Activated CD8-positive, alpha-beta memory T cell treated with anti-CD3 and anti-CD28 coated beads, Interleukin-2, amount 50 U/mL, for 1 hour (primary cell): ENCODE data around the gene RYR1.
"Not testable (repeated sequence)": the region's sequence is repeated elsewhere in the genome, so short reads cannot be mapped to it uniquely, and the experiment has no call there.

Experiments
- DNase-seq: peaks from one replicate; pipeline ENCODE4 v3.0.0-alpha.2; 2020; ENCODE audit errors: extremely low read depth

The RYR1 gene

DNA sequence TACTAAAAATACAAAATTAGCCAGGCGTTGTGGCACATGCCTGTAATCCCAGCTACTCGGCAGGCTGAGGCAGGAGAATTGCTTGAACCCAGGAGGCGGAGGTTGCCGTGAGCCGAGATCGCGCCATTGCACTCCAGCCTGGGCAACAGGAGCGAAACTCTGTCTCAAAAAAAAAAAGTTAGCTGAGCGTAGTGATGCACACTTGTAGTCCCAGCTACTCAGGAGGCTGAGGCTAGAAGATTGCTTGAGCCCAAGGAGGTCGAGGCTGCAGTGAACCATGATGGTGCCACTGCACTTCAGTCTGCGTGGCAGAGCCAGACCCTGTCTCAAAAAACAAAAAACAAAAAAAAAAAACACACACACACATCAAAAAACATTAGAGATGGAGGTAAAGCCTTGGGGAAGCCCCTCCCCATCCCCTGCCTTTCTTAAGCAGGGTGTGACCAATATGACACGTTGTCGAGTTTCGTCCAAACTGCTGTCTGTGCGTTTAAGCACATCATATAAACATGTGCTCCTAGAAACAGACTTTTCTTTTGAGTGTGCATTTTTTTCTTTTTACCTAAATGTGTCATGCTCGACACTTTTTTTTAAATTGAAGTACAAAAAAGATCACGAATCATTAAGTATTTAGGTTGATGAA, 6.3 kb upstream of the RYR1 start:
- not testable (repeated sequence) for DNase-seq

DNA sequence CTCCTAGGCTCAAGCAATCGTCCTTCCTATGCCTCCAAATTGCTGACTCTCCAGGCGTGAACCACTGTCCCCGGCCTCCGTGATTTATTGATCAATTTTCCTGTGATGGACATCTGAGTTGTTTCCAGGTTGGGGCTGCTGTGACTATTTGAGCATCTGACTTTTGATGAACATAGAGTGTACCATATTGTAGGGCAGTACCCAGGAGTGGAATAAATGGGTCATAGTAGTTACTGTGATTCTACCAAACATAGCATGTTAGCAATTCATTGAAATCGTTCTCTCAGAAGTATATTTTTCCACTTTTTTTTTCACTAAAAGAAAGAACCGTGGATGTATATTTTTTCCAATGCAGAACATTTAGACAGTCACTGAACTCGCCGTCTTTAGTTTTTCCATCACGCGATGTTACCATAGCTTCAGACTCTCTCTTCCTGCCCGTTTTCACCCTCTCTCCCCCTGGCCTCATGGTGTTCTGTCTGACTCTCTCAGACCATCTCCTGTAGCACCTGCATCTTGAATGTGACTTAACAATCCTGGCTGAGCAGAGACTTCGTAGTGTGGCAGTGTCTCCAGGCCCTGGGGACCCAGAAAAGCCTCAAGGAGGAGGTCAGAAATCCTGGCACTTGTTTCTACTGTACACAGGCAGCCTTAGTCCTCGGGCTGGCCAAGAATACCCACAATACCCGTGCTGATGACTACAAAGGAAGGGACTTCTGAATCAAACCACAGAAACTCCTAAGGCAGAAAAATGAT, 4.3 kb upstream of the RYR1 start:
- no peak for DNase-seq

DNA sequence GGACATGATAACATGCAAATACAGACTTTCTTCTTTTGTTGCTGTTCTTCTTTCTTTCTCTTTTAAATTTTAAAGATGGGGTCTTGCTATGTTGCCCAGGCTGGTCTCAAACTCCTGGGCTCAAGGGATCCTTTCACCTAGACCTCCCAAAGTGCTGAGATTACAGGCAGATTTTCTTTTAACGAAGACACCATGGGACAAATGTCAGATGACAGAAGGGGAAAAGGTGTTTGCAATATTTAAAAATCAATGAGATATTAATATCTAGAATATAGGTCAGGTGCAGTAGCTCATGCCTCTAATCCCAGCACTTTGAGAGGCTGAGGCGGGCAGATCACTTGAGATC, 3.7 kb upstream of the RYR1 start:
- DNase-seq = no peak

DNA sequence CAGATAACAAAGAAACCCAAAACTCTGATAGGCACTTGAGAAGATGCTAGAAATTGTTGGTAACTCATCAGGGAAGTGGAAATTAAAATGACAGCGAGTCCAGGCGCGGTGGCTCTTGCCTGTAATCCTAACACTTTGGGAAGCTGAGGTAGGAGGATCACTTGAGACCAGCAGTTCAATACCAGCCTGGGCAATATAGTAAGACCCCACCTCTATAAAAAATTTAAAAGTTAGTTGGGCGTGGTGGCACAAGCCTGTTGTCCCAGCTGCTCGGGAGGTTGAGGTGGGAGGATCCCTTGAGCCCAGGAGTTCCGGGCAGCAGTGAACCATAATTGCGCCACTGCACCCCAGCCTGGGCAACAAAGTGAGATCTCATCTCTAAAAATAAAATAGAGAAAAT, 2.6 kb upstream of the RYR1 start:
- DNase-seq = no peak

DNA sequence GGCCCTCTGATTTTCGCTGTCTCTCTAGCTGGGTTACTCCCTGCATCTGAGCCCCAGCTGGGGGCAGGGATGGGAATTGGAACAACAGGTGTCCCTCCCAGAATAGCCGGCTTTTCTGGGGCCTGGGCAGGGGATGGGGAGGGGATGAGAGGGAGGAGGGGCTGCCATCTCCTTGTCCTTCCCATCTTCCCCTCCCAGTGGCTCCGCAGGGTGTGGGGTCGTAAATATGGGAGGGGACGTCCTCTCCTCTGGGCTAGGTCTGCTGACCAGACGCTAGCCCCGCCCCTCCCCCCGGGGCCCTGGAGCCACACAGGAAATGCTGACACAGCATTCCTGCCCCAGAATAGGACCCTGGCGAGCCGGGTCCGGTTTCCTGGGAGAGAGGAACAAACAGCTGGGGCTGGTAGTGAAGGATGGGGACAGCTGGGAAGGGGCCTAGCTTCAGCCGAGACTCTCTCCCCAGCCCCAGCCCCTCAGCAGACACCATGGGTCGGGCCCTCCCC, 1.1 kb downstream of the RYR1 start:
- no peak for DNase-seq

DNA sequence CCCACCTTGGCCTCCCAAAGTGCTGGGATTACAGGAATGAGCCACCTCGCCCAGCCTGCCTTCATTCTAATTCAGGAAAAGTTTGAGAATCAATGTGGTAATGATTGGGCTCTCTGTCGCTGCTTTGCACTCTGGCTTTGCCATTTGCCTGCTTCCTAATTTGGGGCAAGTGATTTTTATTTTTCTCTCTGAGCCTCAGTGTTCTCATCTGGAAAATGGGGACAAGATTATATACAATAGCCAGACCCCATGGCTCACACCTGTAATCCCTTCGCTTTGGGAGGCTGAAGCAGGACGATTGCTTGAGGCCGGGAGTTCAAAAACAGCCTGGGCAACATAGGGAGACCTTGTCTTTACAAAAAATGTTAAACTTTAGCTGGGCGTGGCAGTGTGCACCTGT, 3.8 kb downstream of the RYR1 start:
- DNase-seq = no peak

DNA sequence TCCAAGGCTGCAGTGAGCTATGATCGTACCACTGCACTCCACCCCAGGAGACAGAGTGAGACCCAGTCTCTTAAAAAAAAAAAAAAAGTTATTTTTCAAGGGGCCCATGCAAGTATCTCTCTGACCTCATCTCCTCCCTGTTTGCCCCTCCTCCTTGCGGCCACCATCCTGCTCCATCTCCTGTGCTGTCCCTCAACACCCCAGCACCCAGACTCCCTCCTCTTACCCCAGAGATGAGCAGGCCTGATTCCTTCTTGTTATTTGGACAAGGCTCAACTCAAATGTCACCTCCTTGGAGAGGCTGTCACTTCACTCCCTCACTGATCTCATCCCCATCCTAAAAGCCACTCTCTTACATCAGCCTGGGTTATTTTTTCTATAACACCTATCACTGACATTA, 4.4 kb downstream of the RYR1 start:
- DNase-seq = no peak

DNA sequence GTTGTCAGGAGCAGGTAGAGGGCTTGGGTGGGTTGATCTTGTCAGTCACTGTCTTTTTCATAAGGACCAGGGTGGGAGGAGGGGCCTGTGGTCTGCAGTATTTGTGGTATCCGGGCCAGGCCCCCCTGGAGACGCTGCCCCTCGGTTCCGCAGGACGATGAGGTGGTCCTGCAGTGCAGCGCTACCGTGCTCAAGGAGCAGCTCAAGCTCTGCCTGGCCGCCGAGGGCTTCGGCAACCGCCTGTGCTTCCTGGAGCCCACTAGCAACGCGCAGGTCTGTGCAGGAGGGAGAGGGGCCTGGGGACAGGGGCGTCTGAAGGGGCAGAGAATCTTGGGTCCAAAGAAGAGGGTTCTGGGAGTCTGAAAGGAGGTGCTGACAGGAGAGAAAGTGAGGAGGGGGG, 7.1 kb downstream of the RYR1 start:
- no peak for DNase-seq

DNA sequence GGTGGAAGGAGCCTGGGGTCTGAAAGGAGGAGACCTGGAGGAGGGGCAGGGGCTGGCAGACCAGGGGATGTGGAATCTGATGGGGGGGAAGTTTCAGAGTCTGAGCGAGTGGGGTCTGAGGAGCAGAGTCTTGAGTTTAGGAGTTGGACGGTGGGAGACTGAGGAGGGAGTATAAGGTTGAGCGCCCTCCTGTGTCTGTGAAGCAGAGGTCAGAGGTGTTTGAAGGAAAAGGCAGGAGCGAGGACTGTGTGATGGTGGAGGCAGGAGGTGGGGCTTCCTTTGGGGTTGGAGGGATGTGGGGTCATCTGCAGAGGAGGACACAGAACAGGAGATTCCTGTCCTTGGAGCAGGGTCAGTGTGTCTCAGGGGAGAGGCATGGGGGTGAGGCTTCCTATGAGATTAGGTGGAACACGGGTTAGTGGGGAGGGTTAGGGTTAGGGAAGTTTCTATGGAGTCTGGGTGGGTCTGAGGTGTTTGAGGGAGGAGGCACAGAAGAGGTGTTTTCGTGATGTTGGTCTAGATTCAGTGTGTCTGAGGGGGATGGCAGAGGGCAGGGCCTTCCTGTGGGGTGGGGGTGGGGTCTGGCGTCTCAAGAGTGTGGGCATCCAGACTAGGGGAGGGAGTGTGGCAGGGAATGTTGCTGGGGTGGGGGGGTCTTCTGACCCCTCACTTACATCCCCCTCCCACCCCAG, 8.3 kb downstream of the RYR1 start:
- no peak for DNase-seq

DNA sequence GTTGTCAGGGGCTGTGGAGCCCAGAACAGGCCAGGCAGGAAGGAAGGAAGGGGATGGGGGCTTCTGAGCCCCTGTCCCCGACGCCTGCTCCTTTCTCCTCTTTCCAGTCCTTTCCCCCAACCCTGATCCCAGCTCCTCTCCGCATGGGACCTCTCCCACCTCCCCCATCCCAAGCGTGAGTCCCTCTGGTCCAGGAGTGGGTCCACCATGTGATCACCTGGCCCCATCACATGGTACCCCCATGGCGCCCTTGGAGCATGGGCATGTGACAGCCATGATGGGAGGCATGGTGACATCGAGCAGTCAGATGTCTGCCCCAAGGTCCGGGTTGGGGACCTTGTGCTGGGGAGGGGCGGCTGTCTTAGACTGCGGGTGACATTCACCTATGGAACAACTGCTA, 9.2 kb downstream of the RYR1 start:
- DNase-seq = no peak

DNA sequence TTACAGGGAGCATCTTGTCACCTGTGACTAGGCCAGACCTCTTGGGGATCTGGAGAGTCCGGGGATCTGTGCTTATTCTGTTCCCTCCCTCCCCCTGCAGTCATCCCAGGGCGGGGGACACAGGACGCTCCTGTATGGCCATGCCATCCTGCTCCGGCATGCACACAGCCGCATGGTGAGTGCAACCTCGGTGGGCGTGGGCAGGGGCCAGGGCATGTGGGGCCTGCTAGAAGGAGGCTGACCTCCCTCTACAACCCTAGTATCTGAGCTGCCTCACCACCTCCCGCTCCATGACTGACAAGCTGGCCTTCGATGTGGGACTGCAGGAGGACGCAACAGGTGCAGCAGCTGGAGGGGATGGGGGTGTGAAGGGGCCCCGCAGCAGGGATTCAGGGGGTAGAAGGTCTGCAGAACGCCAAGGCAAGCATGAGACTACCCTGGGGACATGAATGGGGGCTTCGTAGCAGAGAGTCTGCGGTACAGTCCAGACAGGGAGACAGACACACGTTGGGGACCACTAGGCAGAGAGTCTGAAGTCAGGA, 10.0 kb downstream of the RYR1 start:
- DNase-seq = no peak

DNA sequence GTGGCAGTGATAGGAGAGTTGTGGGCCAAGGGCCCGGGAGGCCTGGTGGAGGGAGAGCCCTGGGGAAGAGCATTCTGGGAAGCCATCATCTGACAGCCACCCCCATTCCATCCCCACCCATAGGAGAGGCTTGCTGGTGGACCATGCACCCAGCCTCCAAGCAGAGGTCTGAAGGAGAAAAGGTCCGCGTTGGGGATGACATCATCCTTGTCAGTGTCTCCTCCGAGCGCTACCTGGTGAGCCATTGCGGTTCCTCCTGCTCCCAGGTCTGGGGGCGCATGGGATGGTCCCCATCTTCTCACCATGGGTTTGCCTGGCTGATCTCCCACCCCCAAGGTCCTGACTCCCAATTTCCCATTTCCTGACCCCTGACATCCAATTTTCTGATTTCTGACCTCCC, 10.5 kb downstream of the RYR1 start:
- no peak for DNase-seq

DNA sequence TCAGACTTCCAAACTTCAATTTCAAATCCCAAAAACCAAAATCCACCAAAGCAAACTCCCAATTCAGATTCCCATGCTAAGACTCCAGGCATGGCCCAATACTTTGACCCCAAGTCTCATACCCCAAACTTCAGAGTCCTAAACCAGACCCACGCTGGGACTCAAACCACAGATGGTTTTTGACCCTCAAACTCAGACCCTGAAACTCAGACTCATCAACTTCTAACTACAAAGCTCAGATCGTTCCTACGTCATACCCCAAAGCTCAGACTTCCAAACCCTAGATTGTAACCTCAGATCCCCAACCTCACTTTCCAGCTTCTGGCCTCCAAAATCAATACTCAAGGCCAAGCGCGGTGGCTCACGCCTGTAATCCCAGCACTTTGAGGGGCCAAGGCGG, 11.9 kb downstream of the RYR1 start:
- no peak for DNase-seq

DNA sequence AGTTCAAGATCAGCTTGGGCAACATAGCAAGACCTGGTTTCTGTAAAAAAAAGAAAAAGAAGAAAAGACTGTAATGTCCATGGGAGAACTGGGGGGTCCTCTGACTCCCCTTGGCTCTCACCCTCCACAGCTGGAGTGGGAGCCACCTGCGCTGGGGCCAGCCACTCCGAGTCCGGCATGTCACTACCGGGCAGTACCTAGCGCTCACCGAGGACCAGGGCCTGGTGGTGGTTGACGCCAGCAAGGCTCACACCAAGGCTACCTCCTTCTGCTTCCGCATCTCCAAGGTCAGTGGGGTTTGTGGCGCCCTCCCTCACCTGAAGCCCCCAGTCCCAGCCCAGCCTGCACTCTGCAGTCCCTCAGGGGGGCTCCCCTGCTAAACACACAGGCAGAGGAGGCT, 14.7 kb downstream of the RYR1 start:
- no peak for DNase-seq

DNA sequence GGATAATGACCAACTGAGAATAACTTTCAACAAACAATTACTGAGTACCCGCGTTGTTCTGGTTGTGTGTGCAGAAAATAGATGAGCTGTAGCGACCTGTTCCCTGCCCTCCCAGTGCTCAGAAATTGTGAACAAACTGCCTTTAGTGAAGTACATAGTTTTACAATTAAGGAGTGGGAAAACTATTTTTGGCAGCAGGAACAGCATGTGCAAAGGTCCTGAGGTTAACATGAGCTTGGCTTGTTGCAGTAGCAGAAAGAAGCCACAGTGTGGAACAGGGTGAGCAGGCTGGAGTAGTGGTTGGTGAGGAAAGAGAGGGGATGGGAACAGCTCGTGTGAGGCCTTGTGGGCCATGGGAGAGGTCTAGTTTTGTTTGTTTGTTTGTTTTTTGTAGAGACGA, 16.0 kb downstream of the RYR1 start:
- DNase-seq = no peak

DNA sequence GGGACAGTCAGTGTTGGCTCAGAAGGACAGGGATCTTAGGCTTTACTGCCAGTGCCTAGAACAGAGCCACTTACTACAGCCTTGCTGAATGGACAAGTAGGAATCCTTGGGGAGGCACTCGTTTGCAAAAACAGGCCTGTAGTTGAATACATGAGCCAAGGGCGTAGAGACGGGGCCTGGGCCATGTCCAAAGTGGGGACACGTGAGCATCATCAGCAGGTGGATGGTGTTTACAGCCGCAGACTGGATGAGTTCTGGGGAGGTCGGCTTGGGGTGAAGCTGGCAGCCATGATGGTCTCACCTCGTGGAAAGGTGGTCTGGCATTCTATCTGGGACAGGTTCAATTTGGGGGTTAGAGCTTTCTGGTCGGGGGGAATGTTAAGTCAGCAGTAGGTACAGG, 17.5 kb downstream of the RYR1 start:
- DNase-seq = no peak

DNA sequence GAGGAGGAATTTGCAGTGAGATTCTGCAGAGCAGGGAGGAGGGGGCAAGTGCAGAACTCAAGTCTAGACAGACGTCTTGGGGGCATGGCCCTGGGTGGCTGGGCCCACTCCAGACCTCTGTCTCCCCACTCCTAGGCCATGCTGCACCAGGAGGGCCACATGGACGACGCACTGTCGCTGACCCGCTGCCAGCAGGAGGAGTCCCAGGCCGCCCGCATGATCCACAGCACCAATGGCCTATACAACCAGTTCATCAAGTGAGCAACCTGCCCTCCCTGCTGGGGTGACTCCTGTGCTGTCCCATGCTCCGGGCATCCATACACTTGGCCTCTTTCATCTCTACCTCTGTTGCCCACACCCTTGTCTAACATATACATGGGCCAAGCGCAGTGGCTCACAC, 18.1 kb downstream of the RYR1 start:
- no peak for DNase-seq

DNA sequence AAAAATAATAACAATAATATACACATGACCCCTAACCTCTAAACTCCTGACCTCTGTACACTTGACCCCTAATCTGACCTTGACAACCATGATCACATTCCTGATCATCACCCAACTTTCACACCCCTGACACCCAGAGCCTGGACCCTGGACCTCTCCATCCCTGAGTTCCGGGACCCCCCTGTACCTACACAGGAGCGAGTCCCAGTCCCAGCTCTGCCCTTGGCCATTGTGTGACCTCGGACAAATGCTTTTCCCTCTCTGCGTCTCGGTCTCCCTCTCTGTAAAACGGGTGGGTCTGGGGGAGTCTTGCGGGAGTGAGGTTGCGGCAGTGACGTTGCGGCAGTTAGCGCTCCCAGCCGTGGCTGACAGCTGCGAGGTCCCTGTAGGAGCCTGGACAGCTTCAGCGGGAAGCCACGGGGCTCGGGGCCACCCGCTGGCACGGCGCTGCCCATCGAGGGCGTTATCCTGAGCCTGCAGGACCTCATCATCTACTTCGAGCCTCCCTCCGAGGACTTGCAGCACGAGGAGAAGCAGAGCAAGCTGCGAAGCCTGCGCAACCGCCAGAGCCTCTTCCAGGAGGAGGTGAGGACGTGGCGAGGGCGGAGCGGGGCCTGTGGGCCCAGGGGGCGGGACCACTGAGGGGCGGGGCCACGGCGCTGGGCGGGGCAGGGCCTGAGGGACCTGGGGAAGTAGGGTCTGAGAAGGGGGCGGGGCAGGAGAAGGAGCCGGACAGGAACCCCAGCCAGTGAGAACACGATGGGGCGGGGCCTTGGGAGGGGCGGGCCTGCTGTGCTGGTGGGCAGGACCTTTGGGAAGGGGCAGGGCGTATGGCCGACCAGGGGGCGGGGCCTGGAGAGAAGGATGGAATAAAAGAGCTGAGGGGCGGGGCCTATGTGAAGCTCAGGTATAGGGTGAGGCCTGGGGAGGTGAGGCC, 19.2 kb downstream of the RYR1 start:
- no peak for DNase-seq

DNA sequence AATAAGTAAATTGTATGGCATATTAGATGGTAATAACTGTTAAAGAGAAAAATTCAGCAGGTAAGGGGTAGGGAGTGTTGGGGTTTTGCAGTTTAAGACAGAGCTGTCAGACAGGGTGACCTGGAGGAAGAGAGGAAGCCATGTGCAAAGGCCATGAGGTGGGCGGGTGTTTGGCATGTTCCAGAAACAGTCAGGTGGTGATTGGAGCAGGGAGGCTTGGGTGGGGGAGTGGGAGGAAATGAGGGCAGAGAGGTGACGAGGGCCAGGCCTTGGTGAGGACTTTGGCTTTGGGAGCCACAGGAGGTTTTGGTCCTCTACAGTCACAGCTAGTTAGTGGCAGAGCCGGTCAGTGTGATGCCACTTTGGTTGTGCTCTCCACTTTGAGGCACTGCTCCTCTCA, 20.1 kb downstream of the RYR1 start:
- DNase-seq = no peak

DNA sequence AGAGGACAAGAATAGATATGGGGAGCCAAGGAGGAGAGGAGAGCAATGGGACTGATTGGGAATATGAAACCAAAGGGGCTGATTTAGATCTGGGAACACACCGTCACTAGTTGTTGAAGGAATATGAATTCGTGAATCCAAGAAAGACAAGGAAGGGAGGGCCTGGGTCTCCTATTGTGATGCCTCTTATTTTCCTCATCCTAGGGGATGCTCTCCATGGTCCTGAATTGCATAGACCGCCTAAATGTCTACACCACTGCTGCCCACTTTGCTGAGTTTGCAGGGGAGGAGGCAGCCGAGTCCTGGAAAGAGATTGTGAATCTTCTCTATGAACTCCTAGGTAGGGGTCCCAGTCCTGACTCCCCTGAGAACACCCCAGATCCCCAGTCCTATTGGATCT, 21.5 kb downstream of the RYR1 start:
- no peak for DNase-seq

DNA sequence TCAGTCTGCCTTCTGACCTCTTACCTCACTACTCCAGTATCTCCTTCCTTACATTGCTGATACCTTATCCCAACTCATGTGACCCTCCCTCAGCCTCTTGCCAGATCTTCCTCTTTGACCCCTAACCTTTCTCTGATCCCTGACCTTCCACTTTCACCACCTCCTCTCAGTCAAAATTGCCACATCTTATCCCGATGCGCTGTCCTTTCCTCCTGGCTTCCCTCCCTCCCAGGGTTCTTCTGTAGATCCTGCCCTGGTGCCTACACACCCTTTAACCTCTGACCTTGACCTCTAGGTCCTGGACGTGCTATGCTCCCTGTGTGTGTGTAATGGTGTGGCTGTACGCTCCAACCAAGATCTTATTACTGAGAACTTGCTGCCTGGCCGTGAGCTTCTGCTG, 23.7 kb downstream of the RYR1 start:
- DNase-seq = no peak
